CD4-positive, alpha-beta T cell (primary cell): ENCODE data around the gene CHMP1A. TPM values are rescaled to one million over a fixed set of nuclear protein-coding genes. Genes with fewer than 3 reads are reported as not detected.

Source experiments
- ATAC-seq: fragments of 200-7000 bp; cut with Tn5 transposase; one replicate; pipeline ENCODE4 v1.10.0; 2022; ENCODE audit warnings: mild to moderate bottlenecking; ENCODE audit not compliant: poor library complexity
- CTCF ChIA-PET: fragments of 350-600 bp; sonication (Branson Sonifier 250); formaldehyde crosslinking; loops from one replicate; lab custom pipeline; 2021; ENCODE audit warnings: antibody characterized with exemption, inconsistent platforms; lab: Charles Lee
- POLR2A ChIA-PET: fragments of 350-600 bp; sonication (Branson Sonifier 250); formaldehyde crosslinking; loops from one replicate; lab custom pipeline; 2021; ENCODE audit warnings: antibody characterized with exemption, inconsistent platforms; lab: Charles Lee
- DNase-seq, 14 experiments: peaks; one replicate each; pipeline ENCODE4 v3.0.0-alpha.2; 2013 to 2020; ENCODE audit warnings: mixed read lengths in 2 of 14
- H3K27ac ChIP-seq, 2 donors: one replicate each; pipeline versions ENCODE4 v1.5.1 to v1.7.0; 2013; ENCODE audit warnings: low read length in 2 of 2, low read depth in 1 of 2, mild to moderate bottlenecking in 1 of 2
- H3K27me3 ChIP-seq, 2 experiments: 1 replicate in 1 of 2; 2 replicates in 1 of 2; pipeline versions ENCODE4 v1.6.1 to v1.7.0; 2013; ENCODE audit warnings: low read length in 2 of 2, control low read depth in 1 of 2, mild to moderate bottlenecking in 1 of 2, moderate library complexity in 1 of 2; ENCODE audit not compliant: insufficient read depth in 2 of 2, control insufficient read depth in 1 of 2
- H3K36me3 ChIP-seq: one replicate; pipeline ENCODE4 v1.6.1; 2013; ENCODE audit warnings: low read length, control low read depth; ENCODE audit not compliant: insufficient read depth
- H3K4me1 ChIP-seq: one replicate; pipeline ENCODE4 v1.6.1; 2013; ENCODE audit warnings: low read length, control low read depth; ENCODE audit not compliant: insufficient read depth
- H3K4me3 ChIP-seq: one replicate; pipeline ENCODE4 v1.5.1; 2013; ENCODE audit warnings: mild to moderate bottlenecking, low read length, moderate library complexity
- H3K9me3 ChIP-seq, 2 experiments: 1 replicate in 1 of 2; 2 replicates in 1 of 2; pipeline versions ENCODE4 v1.6.1 to v1.7.0; 2013; ENCODE audit warnings: low read length in 2 of 2, mild to moderate bottlenecking in 2 of 2, control low read depth in 1 of 2, moderate library complexity in 1 of 2; ENCODE audit not compliant: control insufficient read depth in 1 of 2, insufficient read depth in 1 of 2
- H3K27ac Mint-ChIP-seq: one replicate; pipeline ENCODE4 v1.8.0; 2020; ENCODE audit warnings: mixed read lengths
- H3K27me3 Mint-ChIP-seq: one replicate; pipeline ENCODE4 v1.8.0; 2021; ENCODE audit warnings: mixed read lengths
- H3K36me3 Mint-ChIP-seq: one replicate; pipeline ENCODE4 v1.8.0; 2021; ENCODE audit warnings: low read depth, mixed read lengths
- H3K4me1 Mint-ChIP-seq: one replicate; pipeline ENCODE4 v1.8.0; 2021; ENCODE audit warnings: low read depth, mixed read lengths
- H3K4me3 Mint-ChIP-seq: one replicate; pipeline ENCODE4 v1.8.0; 2020; ENCODE audit warnings: mild to moderate bottlenecking, mixed read lengths
- H3K9me3 Mint-ChIP-seq: one replicate; pipeline ENCODE4 v1.8.0; 2020; ENCODE audit warnings: mixed read lengths
- CTCF ChIP-seq: fragments of 200-600 bp; IDR thresholded peaks from one replicate; pipeline ENCODE4 v1.8.0; 2022; ENCODE audit warnings: antibody characterized with exemption, mild to moderate bottlenecking
- intact Hi-C, 2 experiments: fragments of 100-400 bp; cut with DNase I in 1 of 2; cut with micrococcal nuclease in 1 of 2; formaldehyde crosslinking; loops; one replicate each; pipeline versions ENCODE4 v1.15.1 to v1.9.0; 2023 to 2025; cut with DNase I, micrococcal nuclease
- total RNA-seq, 174 experiments: library from RNA in 2 of 174; stranded (reverse) in 2 of 174; gene quantifications; one replicate each; pipeline ENCODE4 v1.2.3 and lab custom pipeline; 2021 to 2026

Gene CHMP1A
- total RNA-seq, 2 experiments from 2014 or later = 54.7 to 55.9 TPM

DNA sequence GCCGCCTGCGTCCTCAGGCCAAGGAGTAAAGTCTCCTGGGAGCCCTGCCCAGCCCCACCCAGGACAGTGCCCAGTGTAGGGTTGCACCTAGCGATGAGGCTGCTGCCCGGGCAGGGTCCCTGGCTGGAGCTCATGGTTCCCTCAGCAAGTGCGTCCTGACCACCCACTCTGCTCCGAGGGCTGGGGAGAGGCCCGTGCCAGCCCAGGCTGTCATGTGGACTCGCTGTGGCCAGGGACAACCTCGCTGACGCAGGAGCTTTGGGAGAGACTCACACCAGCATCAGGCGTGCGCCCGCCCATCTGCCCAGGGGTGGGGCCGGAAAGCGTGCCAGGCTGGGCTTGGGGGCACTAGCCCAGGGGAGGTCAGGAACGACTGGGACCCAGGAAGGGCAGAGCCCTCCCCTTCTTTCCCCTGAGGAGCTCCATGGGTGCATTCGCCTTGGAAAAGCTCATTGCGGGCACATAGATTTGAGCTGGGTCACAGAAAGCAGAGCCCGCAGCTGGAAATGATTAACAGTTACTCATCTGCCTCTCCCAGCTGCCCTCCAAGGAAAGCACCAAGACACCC, 24.4 kb downstream of the CHMP1A start:
- ChIA-PET POLR2A (no interaction called here), CTCF (no interaction called here)
- H3K9me3 ChIP-seq = peaks cover 0 to 11% of the 10 kb centered on the region in 2 experiments
- Mint-ChIP-seq H3K9me3 (no peaks in the 10 kb centered on the region), H3K27ac (no peak overlapping the region), H3K4me1 (no peaks in the 10 kb centered on the region), H3K4me3 (no peak overlapping the region), H3K36me3 (no peaks in the 10 kb centered on the region), H3K27me3 (no peaks in the 10 kb centered on the region)
- intact Hi-C loops = no loop called here
- H3K36me3 ChIP-seq = no peaks in the 10 kb centered on the region
- peaks cover 0 to 9% of the 10 kb centered on the region in 2 experiments for H3K27me3 ChIP-seq
- H3K27ac ChIP-seq = no peak overlapping the region
- no peak for ATAC-seq
- no peaks in the 10 kb centered on the region for H3K4me1 ChIP-seq
- no peak overlapping the region for H3K4me3 ChIP-seq
- no peak for TF ChIP-seq CTCF
- no peak for DNase-seq

- DNase-seq (no peak), ATAC-seq (no peak)
- H3K4me3 ChIP-seq = no peak overlapping the region
- Mint-ChIP-seq H3K4me1 (no peaks in the 10 kb centered on the region), H3K27me3 (no peaks in the 10 kb centered on the region), H3K27ac (no peak overlapping the region), H3K9me3 (no peaks in the 10 kb centered on the region), H3K36me3 (no peaks in the 10 kb centered on the region), H3K4me3 (no peak overlapping the region)
- H3K27me3 ChIP-seq = peaks cover 0 to 5% of the 10 kb centered on the region in 2 experiments
- H3K9me3 ChIP-seq = peaks cover 0 to 11% of the 10 kb centered on the region in 2 experiments
- TF ChIP-seq CTCF = no peak
- H3K36me3 ChIP-seq = no peaks in the 10 kb centered on the region
- CTCF ChIA-PET = no interaction called here
- H3K4me1 ChIP-seq = no peaks in the 10 kb centered on the region
- intact Hi-C loops = no loop called here
- POLR2A ChIA-PET = no interaction called here
- H3K27ac ChIP-seq = no peak overlapping the region
These were observed 27.5 kb downstream of the CHMP1A start for GRCh38 chr16:89629827-89630610.

- Histone ChIP-seq H3K27ac (no peak overlapping the region), H3K4me1 (no peaks in the 10 kb centered on the region), H3K4me3 (no peak overlapping the region), H3K27me3 (peaks cover 0 to 2% of the 10 kb centered on the region in 2 experiments), H3K36me3 (no peaks in the 10 kb centered on the region), H3K9me3 (peaks cover 0 to 8% of the 10 kb centered on the region in 2 experiments)
- CTCF ChIA-PET = no interaction called here
- DNase-seq (no peak), ATAC-seq (no peak)
- POLR2A ChIA-PET = no interaction called here
- TF ChIP-seq CTCF = no peak
- Mint-ChIP-seq H3K9me3 (no peaks in the 10 kb centered on the region), H3K27ac (no peak overlapping the region), H3K36me3 (no peaks in the 10 kb centered on the region), H3K4me3 (no peak overlapping the region), H3K4me1 (no peaks in the 10 kb centered on the region), H3K27me3 (no peaks in the 10 kb centered on the region)
- intact Hi-C loops = no loop called here
These were observed 32.4 kb downstream of the CHMP1A start for GRCh38 chr16:89624777-89625761.
